IMR-90 (cell line): Measurements from ENCODE around the gene DCAF6. TPM values are rescaled to one million over a fixed set of nuclear protein-coding genes. Genes with fewer than 3 reads are reported as not detected.

Source experiments
- ATAC-seq: fragments of 200-7000 bp; cut with Tn5 transposase; 2 replicates; pipeline ENCODE4 v1.9.1; 2020; ENCODE audit warnings: low read depth, mild to moderate bottlenecking, moderate library complexity
- BruUV-seq: library from RNA; stranded (reverse); fragments of 400-500 nt; replicated peaks from 2 replicates; lab custom pipeline; 2021; lab: Mats Ljungman, UMichigan
- CTCF ChIA-PET: fragments of 300-600 bp; formaldehyde crosslinking; extraction: SDS; loops from one replicate; lab custom pipeline; 2021; ENCODE audit warnings: antibody characterized with exemption; lab: Yijun Ruan, JAX
- POLR2A ChIA-PET: fragments of 300-600 bp; sonication (Branson Sonifier 250); formaldehyde crosslinking; loops from one replicate; lab custom pipeline; 2022; ENCODE audit warnings: antibody characterized with exemption; ENCODE audit not compliant: unreplicated experiment; lab: Charles Lee
- DNase-seq: peaks from one replicate; pipeline ENCODE4 v3.0.0; 2013
- H2AFZ ChIP-seq: replicated peaks from 2 replicates; pipeline ENCODE3; 2013; ENCODE audit warnings: low read length, mild to moderate bottlenecking; ENCODE audit not compliant: poor library complexity
- H2AK5ac ChIP-seq: 2 replicates; pipeline ENCODE4 v1.6.1; 2013; ENCODE audit warnings: low read depth, low read length, inconsistent platforms
- H2AK9ac ChIP-seq: replicated peaks from 2 replicates; pipeline ENCODE3; 2013; ENCODE audit warnings: mild to moderate bottlenecking, low read depth, low read length, moderate library complexity; ENCODE audit not compliant: poor library complexity
- H2BK120ac ChIP-seq: 2 replicates; pipeline ENCODE4 v1.6.1; 2013; ENCODE audit warnings: low read depth, low read length, inconsistent platforms
- H2BK15ac ChIP-seq: 3 replicates; pipeline ENCODE4 v1.6.1; 2013; ENCODE audit warnings: low read depth, low read length, inconsistent platforms
- H2BK20ac ChIP-seq: 2 replicates; pipeline ENCODE4 v1.6.1; 2013; ENCODE audit warnings: low read depth, mild to moderate bottlenecking, inconsistent platforms, low read length, moderate library complexity
- H2BK5ac ChIP-seq: 2 replicates; pipeline ENCODE4 v1.6.1; 2013; ENCODE audit warnings: mild to moderate bottlenecking, low read depth, low read length, inconsistent platforms; ENCODE audit not compliant: poor library complexity, severe bottlenecking
- H3K14ac ChIP-seq: replicated peaks from 2 replicates; pipeline ENCODE4 v1.6.1; 2013; ENCODE audit warnings: low read depth, low read length, inconsistent platforms
- H3K18ac ChIP-seq: 2 replicates; pipeline ENCODE4 v1.6.1; 2013; ENCODE audit warnings: low read depth, low read length, control low read depth
- H3K23ac ChIP-seq: 2 replicates; pipeline ENCODE4 v1.6.1; 2013; ENCODE audit warnings: low read depth, low read length, inconsistent platforms
- H3K27ac ChIP-seq: 2 replicates; pipeline ENCODE4 v1.5.1; 2013; ENCODE audit warnings: mild to moderate bottlenecking, control low read depth, low read length; ENCODE audit not compliant: insufficient read depth
- H3K27me3 ChIP-seq: 2 replicates; pipeline ENCODE4 v1.6.1; 2013; ENCODE audit warnings: low read length; ENCODE audit not compliant: control insufficient read depth, insufficient read depth
- H3K36me3 ChIP-seq: 2 replicates; pipeline ENCODE4 v1.6.1; 2013; ENCODE audit warnings: low read length, mixed read lengths; ENCODE audit not compliant: control insufficient read depth, insufficient read depth
- H3K4ac ChIP-seq: 2 replicates; pipeline ENCODE4 v1.6.1; 2013; ENCODE audit warnings: low read depth, low read length, inconsistent platforms
- H3K4me1 ChIP-seq: 2 replicates; pipeline ENCODE4 v1.6.1; 2013; ENCODE audit warnings: low read length, mixed read lengths; ENCODE audit not compliant: control insufficient read depth, insufficient read depth
- H3K4me2 ChIP-seq: 2 replicates; pipeline ENCODE4 v1.6.1; 2013; ENCODE audit warnings: low read depth, mild to moderate bottlenecking, control low read depth, low read length, moderate library complexity
- H3K4me3 ChIP-seq: 2 replicates; pipeline ENCODE4 v1.5.1; 2013; ENCODE audit warnings: low read depth, mild to moderate bottlenecking, control low read depth, low read length, moderate library complexity; ENCODE audit not compliant: insufficient read depth
- H3K56ac ChIP-seq: 2 replicates; pipeline ENCODE4 v1.6.1; 2013; ENCODE audit warnings: low read length, inconsistent platforms; ENCODE audit not compliant: insufficient read depth; ENCODE audit errors: extremely low read depth
- H3K79me1 ChIP-seq, 2 experiments: 2 replicates each; pipeline ENCODE4 v1.6.1; 2013; ENCODE audit warnings: low read length in 2 of 2, inconsistent platforms in 1 of 2, low read depth in 1 of 2
- H3K9ac ChIP-seq: 2 replicates; pipeline ENCODE4 v1.6.1; 2013; ENCODE audit warnings: low read depth, low read length, control low read depth
- H3K9me1 ChIP-seq: 2 replicates; pipeline ENCODE4 v1.6.1; 2013; ENCODE audit warnings: low read length, inconsistent platforms; ENCODE audit not compliant: insufficient read depth
- H3K9me3 ChIP-seq: 2 replicates; pipeline ENCODE4 v1.6.1; 2013; ENCODE audit warnings: low read length; ENCODE audit not compliant: control insufficient read depth, insufficient read depth
- H4K20me1 ChIP-seq: 2 replicates; pipeline ENCODE4 v1.6.1; 2013; ENCODE audit warnings: low read length, inconsistent platforms; ENCODE audit not compliant: insufficient read depth
- H4K5ac ChIP-seq: 2 replicates; pipeline ENCODE4 v1.6.1; 2013; ENCODE audit warnings: mild to moderate bottlenecking, low read depth, low read length, control low read depth
- H4K8ac ChIP-seq, 2 experiments: 2 replicates each; pipeline ENCODE4 v1.6.1; 2013; ENCODE audit warnings: low read depth in 2 of 2, low read length in 2 of 2, control low read depth in 1 of 2, inconsistent platforms in 1 of 2
- H4K91ac ChIP-seq: 2 replicates; pipeline ENCODE4 v1.6.1; 2013; ENCODE audit warnings: low read depth, low read length, inconsistent platforms; ENCODE audit not compliant: insufficient read depth
- CEBPB ChIP-seq: IDR thresholded peaks from 2 replicates; pipeline ENCODE4 v1.6.1; 2012; ENCODE audit warnings: low read depth, low read length, improper control_type of control experiment
- ELK1 ChIP-seq: fragments of 150-350 bp; IDR thresholded peaks from 2 replicates; pipeline ENCODE4 v1.6.1; 2016; ENCODE audit warnings: low read depth, mild to moderate bottlenecking, low read length, moderate library complexity, borderline replicate concordance
- FOS ChIP-seq: fragments of 150-350 bp; IDR thresholded peaks from 2 replicates; pipeline ENCODE4 v1.6.1; 2016; ENCODE audit warnings: low read depth, low read length
- POLR2A ChIP-seq: IDR thresholded peaks from 2 replicates; pipeline ENCODE4 v1.6.1; 2012; ENCODE audit warnings: mild to moderate bottlenecking, low read depth, low read length
- RAD21 ChIP-seq: IDR thresholded peaks from 2 replicates; pipeline ENCODE4 v1.6.1; 2012; ENCODE audit warnings: low read length, improper control_type of control experiment
- RCOR1 ChIP-seq: IDR thresholded peaks from 2 replicates; pipeline ENCODE4 v1.6.1; 2012; ENCODE audit warnings: mild to moderate bottlenecking, low read length, improper control_type of control experiment; ENCODE audit not compliant: insufficient replicate concordance
- SMC3 ChIP-seq: fragments of 150-350 bp; IDR thresholded peaks from 2 replicates; pipeline ENCODE4 v1.6.1; 2016; ENCODE audit warnings: low read depth, mild to moderate bottlenecking, antibody characterized with exemption, low read length, moderate library complexity
- USF2 ChIP-seq: fragments of 150-350 bp; IDR thresholded peaks from 2 replicates; pipeline ENCODE4 v1.6.1; 2017; ENCODE audit warnings: mild to moderate bottlenecking, antibody characterized with exemption, low read length, low read depth
- WGBS, 2 experiments: methylation state at CpG; one replicate each; pipeline versions ENCODE4 v1.1.5 to v1.1.7; 2013; ENCODE audit warnings: missing lambda C conversion rate in 2 of 2; ENCODE audit not compliant: insufficient read length in 1 of 2; ENCODE audit errors: extremely low coverage in 2 of 2; 5-methylcytosine and 5-hydroxymethylcytosine counted together
- dilution Hi-C: fragments of 300-500 bp; cut with HindIII; formaldehyde crosslinking; loops from one replicate; pipeline ENCODE4 v1.14.3; 2018; ENCODE audit warnings: low sequenced_read_pairs; ENCODE audit not compliant: unreplicated experiment
- in situ Hi-C: fragments of 300-500 bp; cut with MboI; formaldehyde crosslinking; loops from 3 replicates; pipeline ENCODE4 v1.14.3; 2019; ENCODE audit warnings: low sequenced_read_pairs, inconsistent platforms, mixed read lengths
- intact Hi-C: fragments of 100-400 bp; cut with micrococcal nuclease; formaldehyde crosslinking; loops from 2 replicates; pipeline ENCODE4 v1.10.0; 2022
- polyA plus RNA-seq, 3 experiments: library from polyadenylated mRNA; depleted of rRNA; stranded (reverse); fragments of >200 nt; gene quantifications; 2 replicates each; pipeline ENCODE4 v1.2.3, GENCODE V29; 2012; ENCODE audit warnings: low replicate concordance in 1 of 3
- total RNA-seq: library from RNA; depleted of rRNA; stranded (reverse); fragments of >200 nt; gene quantifications from 2 replicates; pipeline ENCODE4 v1.2.3, GENCODE V29; 2012

DCAF6 gene
- total and polyA plus RNA-seq, 2 of the 4 experiments (the other 2 are of a cell fraction) = 60.4 to 88.7 TPM

GRCh38 chr1:168102487-168102886, 166.0 kb downstream of the DCAF6 start:
- Histone ChIP-seq H2AFZ (no peak overlapping the region), H4K91ac (no peak overlapping the region), H3K56ac (no peak overlapping the region), H3K9ac (no peak overlapping the region), H3K23ac (no peak overlapping the region), H4K20me1 (no peaks in the 10 kb centered on the region), H3K27ac (no peak overlapping the region), H3K4me1 (no peaks in the 10 kb centered on the region), H4K5ac (no peak overlapping the region), H3K36me3 (peaks cover 23% of the 10 kb centered on the region), H2AK5ac (no peak overlapping the region), H3K79me1 (peaks cover 0 to 8% of the 10 kb centered on the region in 2 experiments; a peak in 2 of 4 replicates), H2BK120ac (no peak overlapping the region), H3K9me1 (peaks cover 7% of the 10 kb centered on the region; the same call in 1 of the 2 replicates), H3K18ac (no peak overlapping the region), H3K9me3 (no peaks in the 10 kb centered on the region), H2BK15ac (no peak overlapping the region), H3K4ac (no peak overlapping the region), H2BK5ac (no peak overlapping the region), H3K4me2 (no peak overlapping the region), H2AK9ac (no peak overlapping the region), H3K27me3 (no peaks in the 10 kb centered on the region), H2BK20ac (no peak overlapping the region), H3K4me3 (no peak overlapping the region), H3K14ac (no peak overlapping the region), H4K8ac (no peak overlapping the region)
- intact Hi-C loops (no loop called here), in situ Hi-C loops (no loop called here), dilution Hi-C loops (no loop called here)
- TF ChIP-seq CEBPB (no peak), USF2 (no peak), POLR2A (no peak), ELK1 (no peak), SMC3 (no peak), RCOR1 (no peak), RAD21 (no peak), FOS (no peak)
- peak; percentile 34 for DNase-seq
- no CpG with 5 or more reads among the region's 1 CpG for WGBS, 2 experiments
- ChIA-PET CTCF (interaction anchor here (0.9 to 2.4 kb wide), 2 partner anchors 20 to 1475 kb away, joined by 6 to 8 read pairs; no protein-coding TSS in a partner anchor), POLR2A (no interaction called here)
- no TSS peak for BruUV-seq
- no peak for ATAC-seq
